ENCODE results near the gene OR8B8. TPM values are rescaled to one million over a fixed set of nuclear protein-coding genes. Genes with fewer than 3 reads are reported as not detected.

Gene OR8B8
- total and polyA plus RNA-seq, 10 of the 15 experiments (the other 5 are each of a cell fraction or from before 2014, with no cell fraction given): not detected

- Histone ChIP-seq H3K4me1 (ENCODE audit: control insufficient read depth, insufficient read depth, low read length) (no peaks in the 10 kb centered on the region), H3K27ac (ENCODE audit: control insufficient read depth, insufficient read depth) (no peak overlapping the region), H3K9ac (ENCODE audit: control insufficient read depth, insufficient read depth, low read length) (no peak overlapping the region), H3K4me2 (ENCODE audit: control insufficient read depth, insufficient read depth) (no peak overlapping the region), H3K36me3 (ENCODE audit: control insufficient read depth in 2 of 2, insufficient read depth in 2 of 2, low read length in 1 of 2) (no peaks in the 10 kb centered on the region), H4K20me1 (ENCODE audit: control insufficient read depth, insufficient read depth) (no peaks in the 10 kb centered on the region), H3K4me3 (no peak overlapping the region), H3K9me3 (replicated peaks; ENCODE audit: control insufficient read depth, insufficient read depth, low read length) (no peaks in the 10 kb centered on the region), H2AFZ (ENCODE audit: control insufficient read depth, low read depth, low read length) (no peak overlapping the region), H3K27me3 (replicated peaks in 1 of 2; ENCODE audit: control insufficient read depth in 2 of 2, insufficient read depth in 2 of 2, low read length in 1 of 2) (no peaks in the 10 kb centered on the region), H3K79me2 (ENCODE audit: control insufficient read depth, insufficient read depth, low read length) (no peaks in the 10 kb centered on the region)
- RAD21 ChIA-PET (ENCODE audit: unreplicated experiment): no interaction called here
- ATAC-seq: no peak
- POLR2A ChIA-PET: no interaction called here
- CTCF ChIA-PET: interaction anchor here (1.0 kb wide), 2 partner anchors 29 to 66 kb away, joined by 3 read pairs; no protein-coding TSS in a partner anchor
- TF ChIP-seq MEF2A (IDR thresholded peaks at IDR 0.05; ENCODE audit: insufficient read depth, low read depth, low read length): no peak
- TF ChIP-seq, protein P1, sequence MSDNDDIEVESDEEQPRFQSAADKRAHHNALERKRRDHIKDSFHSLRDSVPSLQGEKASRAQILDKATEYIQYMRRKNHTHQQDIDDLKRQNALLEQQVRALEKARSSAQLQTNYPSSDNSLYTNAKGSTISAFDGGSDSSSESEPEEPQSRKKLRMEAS (IDR thresholded peaks at IDR 0.05; ENCODE audit: low read depth, low read length): no peak
- TF ChIP-seq, protein P2, sequence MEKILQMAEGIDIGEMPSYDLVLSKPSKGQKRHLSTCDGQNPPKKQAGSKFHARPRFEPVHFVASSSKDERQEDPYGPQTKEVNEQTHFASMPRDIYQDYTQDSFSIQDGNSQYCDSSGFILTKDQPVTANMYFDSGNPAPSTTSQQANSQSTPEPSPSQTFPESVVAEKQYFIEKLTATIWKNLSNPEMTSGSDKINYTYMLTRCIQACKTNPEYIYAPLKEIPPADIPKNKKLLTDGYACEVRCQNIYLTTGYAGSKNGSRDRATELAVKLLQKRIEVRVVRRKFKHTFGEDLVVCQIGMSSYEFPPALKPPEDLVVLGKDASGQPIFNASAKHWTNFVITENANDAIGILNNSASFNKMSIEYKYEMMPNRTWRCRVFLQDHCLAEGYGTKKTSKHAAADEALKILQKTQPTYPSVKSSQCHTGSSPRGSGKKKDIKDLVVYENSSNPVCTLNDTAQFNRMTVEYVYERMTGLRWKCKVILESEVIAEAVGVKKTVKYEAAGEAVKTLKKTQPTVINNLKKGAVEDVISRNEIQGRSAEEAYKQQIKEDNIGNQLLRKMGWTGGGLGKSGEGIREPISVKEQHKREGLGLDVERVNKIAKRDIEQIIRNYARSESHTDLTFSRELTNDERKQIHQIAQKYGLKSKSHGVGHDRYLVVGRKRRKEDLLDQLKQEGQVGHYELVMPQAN (conservative IDR thresholded peaks at IDR 0.05): no peak
- no peak for TF ChIP-seq NR2C2 (IDR thresholded peaks at IDR 0.05; ENCODE audit: borderline replicate concordance, control insufficient read depth, insufficient read length, low read depth)
- TF ChIP-seq POLR2AphosphoS2 (IDR thresholded peaks at IDR 0.05; ENCODE audit: low read depth, low read length): no peak
- no peak for TF ChIP-seq MYB (IDR thresholded peaks at IDR 0.05; ENCODE audit: borderline replicate concordance, low read depth, low read length)
- TF ChIP-seq USF2 (IDR thresholded peaks at IDR 0.05; ENCODE audit: borderline replicate concordance, low read depth, low read length): no peak
- no peak for TF ChIP-seq KAT2A (conservative IDR thresholded peaks at IDR 0.05; ENCODE audit: control insufficient read depth, low read depth, low read length)
- no peak for TF ChIP-seq NR2C1 (IDR thresholded peaks at IDR 0.05)
- TF ChIP-seq, protein P3, sequence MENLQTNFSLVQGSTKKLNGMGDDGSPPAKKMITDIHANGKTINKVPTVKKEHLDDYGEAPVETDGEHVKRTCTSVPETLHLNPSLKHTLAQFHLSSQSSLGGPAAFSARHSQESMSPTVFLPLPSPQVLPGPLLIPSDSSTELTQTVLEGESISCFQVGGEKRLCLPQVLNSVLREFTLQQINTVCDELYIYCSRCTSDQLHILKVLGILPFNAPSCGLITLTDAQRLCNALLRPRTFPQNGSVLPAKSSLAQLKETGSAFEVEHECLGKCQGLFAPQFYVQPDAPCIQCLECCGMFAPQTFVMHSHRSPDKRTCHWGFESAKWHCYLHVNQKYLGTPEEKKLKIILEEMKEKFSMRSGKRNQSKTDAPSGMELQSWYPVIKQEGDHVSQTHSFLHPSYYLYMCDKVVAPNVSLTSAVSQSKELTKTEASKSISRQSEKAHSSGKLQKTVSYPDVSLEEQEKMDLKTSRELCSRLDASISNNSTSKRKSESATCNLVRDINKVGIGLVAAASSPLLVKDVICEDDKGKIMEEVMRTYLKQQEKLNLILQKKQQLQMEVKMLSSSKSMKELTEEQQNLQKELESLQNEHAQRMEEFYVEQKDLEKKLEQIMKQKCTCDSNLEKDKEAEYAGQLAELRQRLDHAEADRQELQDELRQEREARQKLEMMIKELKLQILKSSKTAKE (IDR thresholded peaks at IDR 0.05; ENCODE audit: low read depth, poor library complexity, severe bottlenecking): no peak
- TF ChIP-seq DPF2 (IDR thresholded peaks at IDR 0.05): no peak
- TF ChIP-seq IKZF1 (conservative IDR thresholded peaks at IDR 0.05): no peak
- TF ChIP-seq NFIC (IDR thresholded peaks at IDR 0.05; ENCODE audit: low read depth, low read length): no peak
- TF ChIP-seq HDAC6 (IDR thresholded peaks at IDR 0.05; ENCODE audit: unreplicated experiment): no peak
- TF ChIP-seq RELA (IDR thresholded peaks at IDR 0.05; ENCODE audit: borderline replicate concordance, partially characterized antibody): no peak
- no peak for TF ChIP-seq RCOR1 (conservative IDR thresholded peaks at IDR 0.05; ENCODE audit: low read depth, low read length)
- no peak for TF ChIP-seq CHD1 (IDR thresholded peaks at IDR 0.05; ENCODE audit: low read depth, low read length)
- no peak for TF ChIP-seq TCF12 (IDR thresholded peaks at IDR 0.05; ENCODE audit: low read depth, low read length)
- in situ Hi-C loops (cut with MboI): no loop called here
- BruUV-seq (replicated peaks): no TSS peak
- intact Hi-C loops (cut with micrococcal nuclease; ENCODE audit: unreplicated experiment): no loop called here
- 35% methylated on average over 8 of the region's 8 CpGs for WGBS (ENCODE audit: insufficient coverage, insufficient replicate concordance, low lambda C conversion rate, missing lambda C conversion rate)
- SMC1A ChIA-PET (ENCODE audit: uncharacterized antibody, unreplicated experiment): no interaction called here
- no peak for FAIRE-seq
- no peak for DNase-seq (ENCODE audit: low read depth, low spot score)
Measured at GRCh38 chr11:124467381-124467927, 22.0 kb upstream of the OR8B8 start.
